Osteoblast (primary cell): ENCODE measurements around the gene EXD3. TPM values are rescaled to one million over a fixed set of nuclear protein-coding genes. Genes with fewer than 3 reads are reported as not detected.

ENCODE experiments used
- DNase-seq: peaks from one replicate; pipeline ENCODE4 v3.0.0; 2011; ENCODE audit warnings: low spot score, mixed read lengths; ENCODE audit not compliant: insufficient read length; ENCODE audit errors: missing footprints
- H2AFZ ChIP-seq: 2 replicates; pipeline ENCODE4 v1.6.0; 2011; ENCODE audit warnings: mild to moderate bottlenecking, low read length
- H3K27ac ChIP-seq: 2 replicates; pipeline ENCODE4 v1.5.1; 2011; ENCODE audit warnings: mild to moderate bottlenecking, low read depth, low read length, moderate library complexity
- H3K27me3 ChIP-seq: 2 replicates; pipeline ENCODE4 v1.6.0; 2012; ENCODE audit warnings: mild to moderate bottlenecking, control low read depth, inconsistent platforms, low read length, moderate library complexity; ENCODE audit not compliant: insufficient read depth
- H3K36me3 ChIP-seq: 2 replicates; pipeline ENCODE4 v1.5.1; 2011; ENCODE audit warnings: mild to moderate bottlenecking, low read length, control low read depth, moderate library complexity; ENCODE audit not compliant: insufficient read depth
- H3K4me1 ChIP-seq: 2 replicates; pipeline ENCODE4 v1.5.1; 2011; ENCODE audit warnings: mild to moderate bottlenecking, low read length, control low read depth, moderate library complexity; ENCODE audit not compliant: insufficient read depth
- H3K4me2 ChIP-seq: 2 replicates; pipeline ENCODE4 v1.6.0; 2011; ENCODE audit warnings: mild to moderate bottlenecking, low read length; ENCODE audit not compliant: insufficient read depth
- H3K4me3 ChIP-seq: fragments of 200-600 bp; sonication (generic); 3 replicates; pipeline ENCODE4 v1.5.1; 2012; ENCODE audit warnings: mild to moderate bottlenecking, low read length, inconsistent platforms; ENCODE audit not compliant: insufficient read depth
- H3K79me2 ChIP-seq: 2 replicates; pipeline ENCODE4 v1.6.0; 2012; ENCODE audit warnings: mild to moderate bottlenecking, low read length, control low read depth, inconsistent platforms; ENCODE audit not compliant: insufficient read depth
- H3K9me3 ChIP-seq: 2 replicates; pipeline ENCODE4 v1.5.1; 2011; ENCODE audit warnings: low read depth, low read length, control low read depth
- H4K20me1 ChIP-seq: 2 replicates; pipeline ENCODE4 v1.6.0; 2012; ENCODE audit warnings: mild to moderate bottlenecking, low read length, control low read depth; ENCODE audit not compliant: insufficient read depth
- CTCF ChIP-seq: IDR thresholded peaks from 2 replicates; pipeline ENCODE4 v1.5.1; 2011; ENCODE audit warnings: mild to moderate bottlenecking, low read depth, low read length, moderate library complexity; ENCODE audit errors: extremely low read depth
- total RNA-seq: library from RNA; depleted of rRNA; stranded (reverse); fragments of >200 nt; gene quantifications from 2 replicates; pipeline ENCODE4 v1.2.3, GENCODE V29; 2012

The EXD3 gene
- total RNA-seq, 1 donor, result 7.6 TPM

- Histone ChIP-seq H3K4me3 (no peak overlapping the region), H3K36me3 (no peaks in the 10 kb centered on the region), H3K4me2 (no peak overlapping the region), H4K20me1 (no peaks in the 10 kb centered on the region), H2AFZ (no peak overlapping the region), H3K27me3 (no peaks in the 10 kb centered on the region), H3K9me3 (no peaks in the 10 kb centered on the region), H3K4me1 (no peaks in the 10 kb centered on the region), H3K27ac (no peak overlapping the region), H3K79me2 (no peaks in the 10 kb centered on the region)
- TF ChIP-seq CTCF, result no peak
- peak; percentile 92 for DNase-seq
Measured at GRCh38 chr9:137383784-137384756, 38.9 kb downstream of the EXD3 start.

- H3K79me2 ChIP-seq, result no peaks in the 10 kb centered on the region
- no peak overlapping the region for H2AFZ ChIP-seq
- no peak overlapping the region for H3K4me2 ChIP-seq
- no peaks in the 10 kb centered on the region for H3K4me1 ChIP-seq
- H3K4me3 ChIP-seq, result no peak overlapping the region
- no peak overlapping the region for H3K27ac ChIP-seq
- DNase-seq, result peak; percentile 73
- no peaks in the 10 kb centered on the region for H3K27me3 ChIP-seq
- no peak for TF ChIP-seq CTCF
- no peaks in the 10 kb centered on the region for H3K36me3 ChIP-seq
- H4K20me1 ChIP-seq, result no peaks in the 10 kb centered on the region
- H3K9me3 ChIP-seq, result no peaks in the 10 kb centered on the region
Measured at GRCh38 chr9:137383081-137383783, 39.7 kb downstream of the EXD3 start.

GRCh38 chr9:137382444-137383080, 40.4 kb downstream of the EXD3 start:
- Histone ChIP-seq H3K4me3 (no peak overlapping the region), H3K27ac (no peak overlapping the region), H2AFZ (no peak overlapping the region), H3K9me3 (no peaks in the 10 kb centered on the region), H3K27me3 (no peaks in the 10 kb centered on the region), H3K4me1 (no peaks in the 10 kb centered on the region), H3K36me3 (no peaks in the 10 kb centered on the region), H4K20me1 (no peaks in the 10 kb centered on the region), H3K79me2 (no peaks in the 10 kb centered on the region), H3K4me2 (no peak overlapping the region)
- TF ChIP-seq CTCF, result no peak
- DNase-seq, result peak; percentile 90
